Cardiac septum (tissue), 1 donor: ENCODE measurements around the gene ZNF516. TPM values are rescaled to one million over a fixed set of nuclear protein-coding genes. Genes with fewer than 3 reads are reported as not detected.
A peak's percentile ranks its signal among the peaks of the same experiment; 100 is the strongest.

Experiments
- DNase-seq: peaks from one replicate; pipeline ENCODE4 v3.0.0-alpha.2; 2020; ENCODE audit warnings: low spot score
- intact Hi-C: fragments of 100-400 bp; cut with DNase I; formaldehyde crosslinking; loops from one replicate; pipeline ENCODE4 v1.14.0; 2022
- total RNA-seq: library from RNA; stranded (reverse); fragmentation: NEBNext Ultra II Directional; extraction: Animal tissue kit (Norgen Biotek cat#: 25700); gene quantifications from one replicate; pipeline ENCODE4 v1.2.1, GENCODE V29; 2021
- donor health status: DM: no; HTN: no; CAD: no.

The ZNF516 gene
- total RNA-seq, 1 donor from 2014 or later: 14.7 TPM

DNA sequence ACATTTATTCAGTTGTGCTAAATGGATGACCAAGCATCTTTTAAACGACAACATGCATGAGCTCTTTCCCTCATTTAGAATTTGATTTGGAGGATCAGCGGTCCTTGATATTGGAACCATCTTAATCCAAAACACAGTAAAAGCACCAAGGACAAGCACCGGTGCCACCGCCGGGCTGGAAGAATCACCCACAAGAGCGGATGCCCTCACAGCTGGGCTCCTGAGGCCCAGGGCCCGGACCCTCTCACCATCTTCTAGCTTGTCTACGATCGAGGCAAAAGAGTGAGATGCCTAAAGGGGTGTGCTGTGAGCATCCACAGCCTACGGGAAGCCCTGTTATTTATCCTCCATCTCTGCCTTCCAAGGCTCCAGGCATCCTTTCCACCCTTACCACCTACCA is 129.5 kb downstream of the ZNF516 start:
- intact Hi-C loops: no loop called here
- peak; percentile 61 for DNase-seq

GRCh38 chr18:76364282-76365259 is 130.5 kb downstream of the ZNF516 start:
- intact Hi-C loops: no loop called here

DNA sequence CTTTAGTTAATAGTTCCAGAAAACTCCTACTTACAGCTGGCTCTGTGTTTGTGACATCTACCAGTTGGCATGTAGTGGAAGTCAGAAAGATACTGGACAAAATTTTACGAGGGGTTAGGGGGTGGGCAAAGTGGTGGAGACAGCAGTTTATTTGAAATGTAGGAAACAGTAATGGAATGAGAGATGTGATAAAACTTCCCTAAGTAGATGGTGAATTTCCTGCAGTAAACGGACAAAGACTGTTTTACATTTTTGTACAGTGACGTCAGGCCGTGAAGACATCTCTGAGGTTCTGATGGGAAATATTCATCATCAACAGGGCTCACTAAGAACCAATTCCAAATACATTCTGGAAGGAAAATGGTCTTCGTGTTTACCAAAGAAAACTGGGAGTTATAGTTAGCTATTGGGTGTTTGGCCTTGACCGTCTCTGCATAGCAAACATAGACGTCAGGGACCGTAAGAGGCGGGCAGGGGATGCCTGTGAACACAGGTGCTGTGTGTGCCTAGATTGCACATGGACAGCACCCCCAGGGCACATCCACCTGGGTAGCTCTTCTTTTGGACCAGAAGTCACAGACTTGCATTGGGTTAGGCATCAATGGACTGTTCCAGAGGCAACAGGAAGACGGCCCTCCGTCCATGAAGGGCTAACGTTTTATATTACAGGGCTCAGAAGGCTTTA is 131.5 kb downstream of the ZNF516 start:
- DNase-seq: peak; percentile 43
- intact Hi-C loops: no loop called here

More at GRCh38 chr18:76364282-76365259, 130.5 kb downstream of the ZNF516 start:
- DNase-seq: peak; percentile 39

DNA sequence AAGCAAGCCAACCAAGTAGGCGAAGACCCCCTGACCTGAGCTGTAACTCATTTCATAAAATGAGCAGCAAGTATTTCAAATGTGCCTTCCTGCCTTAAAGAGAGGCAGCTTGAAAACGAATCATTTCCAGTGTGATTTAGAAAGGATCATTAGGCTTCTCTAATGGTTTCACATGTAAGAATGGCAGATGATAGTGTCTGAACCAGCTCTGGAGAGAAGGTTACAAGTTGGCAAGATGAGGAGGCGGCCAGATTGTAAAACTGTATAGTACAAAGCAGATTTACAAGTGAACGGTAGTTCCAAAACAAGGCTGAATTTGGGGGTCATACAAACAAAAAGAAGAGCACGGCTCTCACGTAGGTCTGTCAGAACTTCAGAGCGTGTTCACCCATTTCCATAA is 132.4 kb downstream of the ZNF516 start:
- intact Hi-C loops: no loop called here
- peak; percentile 2 for DNase-seq

DNA sequence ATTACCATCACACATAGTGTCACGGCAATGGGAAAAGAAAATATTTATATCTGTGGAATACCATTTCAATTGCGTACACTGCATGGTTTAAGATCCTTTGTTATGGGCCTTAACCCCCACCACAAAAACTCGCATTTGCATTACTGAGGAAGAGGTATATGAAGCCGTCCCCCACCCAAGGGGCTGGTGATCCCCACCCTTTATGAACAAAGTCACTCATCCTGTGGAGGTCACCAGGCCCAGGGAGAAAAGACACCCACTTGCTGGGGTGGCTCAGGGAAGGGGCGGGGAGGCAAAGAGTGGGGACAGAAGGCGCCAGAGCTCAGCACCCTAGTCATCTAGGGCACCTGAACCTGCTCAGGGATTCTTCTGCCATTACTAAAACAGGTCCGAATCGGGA is 133.8 kb downstream of the ZNF516 start:
- intact Hi-C loops: no loop called here

GRCh38 chr18:76359909-76360308 is 135.1 kb downstream of the ZNF516 start:
- intact Hi-C loops: no loop called here
- DNase-seq: peak; percentile 47

More for the DNA sequence above, 133.8 kb downstream of the ZNF516 start:
- peak; percentile 24 for DNase-seq

DNA sequence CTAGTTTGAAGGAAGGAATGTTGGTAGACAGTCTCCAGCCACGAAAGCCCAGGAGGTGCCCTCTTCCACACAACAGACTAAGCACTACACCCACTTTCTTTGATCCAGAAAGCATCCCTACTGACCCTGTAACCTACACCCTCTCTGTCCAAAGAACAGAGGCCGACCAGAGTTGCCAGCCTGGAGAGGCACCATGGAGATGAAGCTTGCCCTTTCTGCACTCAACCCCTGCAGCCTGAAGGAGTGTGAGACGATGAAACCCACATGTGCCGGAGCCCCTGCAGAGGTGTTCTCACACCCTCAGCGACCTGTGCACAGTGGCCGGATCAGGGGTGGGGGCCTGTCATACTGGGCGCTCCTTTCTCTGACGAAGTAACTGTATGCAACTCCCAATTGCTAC is 136.3 kb downstream of the ZNF516 start:
- peak; percentile 62 for DNase-seq
- intact Hi-C loops: no loop called here

DNA sequence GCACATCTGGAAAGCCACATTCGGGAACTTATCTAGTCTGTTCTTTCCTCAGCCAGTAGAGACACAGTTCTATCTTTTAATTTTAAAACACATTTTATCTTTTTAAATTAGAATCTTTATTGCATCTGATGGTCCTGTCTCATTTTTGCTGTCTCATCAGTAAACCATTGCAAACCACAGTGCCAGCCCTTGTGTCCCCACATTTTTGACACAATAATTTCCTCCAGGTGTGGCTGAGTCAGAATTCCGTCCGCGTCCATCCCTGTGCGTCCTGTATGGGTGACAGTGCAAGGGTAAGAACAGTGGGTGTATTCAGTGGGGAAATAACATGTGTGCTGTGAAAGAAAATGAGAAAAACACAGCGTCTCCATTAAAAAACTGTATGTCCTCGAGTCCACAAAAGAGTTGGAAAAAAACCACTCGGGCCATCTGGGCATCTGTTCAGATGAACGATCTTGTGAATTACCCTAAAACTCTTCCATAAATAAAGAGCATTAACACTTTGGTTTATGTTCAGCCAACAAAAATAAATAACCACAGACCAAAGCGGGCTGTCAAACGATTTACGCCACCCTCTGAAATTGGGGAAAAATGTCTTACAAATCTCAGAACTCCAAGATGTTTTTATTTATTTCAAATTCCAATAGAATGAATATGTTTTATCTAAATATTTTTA is 137.3 kb downstream of the ZNF516 start:
- intact Hi-C loops: no loop called here

DNA sequence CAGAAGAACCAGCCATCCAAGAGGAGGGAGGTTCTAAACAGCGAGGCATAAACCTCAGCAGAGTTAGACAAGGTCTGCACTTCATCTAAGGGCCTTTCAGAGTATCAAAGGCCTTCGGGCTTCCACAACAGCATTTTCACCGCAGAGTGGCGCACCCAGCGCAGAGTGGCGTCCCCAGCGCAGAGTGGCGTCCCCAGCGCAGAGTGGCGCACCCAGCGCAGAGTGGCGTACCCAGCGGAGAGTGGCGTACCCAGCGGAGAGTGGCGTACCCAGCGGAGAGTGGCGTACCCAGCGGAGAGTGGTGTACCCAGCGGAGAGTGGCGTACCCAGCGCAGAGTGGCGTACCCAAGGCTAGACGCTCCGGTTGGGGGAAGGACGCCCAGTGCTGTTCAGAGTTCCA is 137.9 kb downstream of the ZNF516 start:
- DNase-seq: peak; percentile 46
- intact Hi-C loops: no loop called here

More for the DNA sequence above, 137.3 kb downstream of the ZNF516 start:
- peak; percentile 6 for DNase-seq

DNA sequence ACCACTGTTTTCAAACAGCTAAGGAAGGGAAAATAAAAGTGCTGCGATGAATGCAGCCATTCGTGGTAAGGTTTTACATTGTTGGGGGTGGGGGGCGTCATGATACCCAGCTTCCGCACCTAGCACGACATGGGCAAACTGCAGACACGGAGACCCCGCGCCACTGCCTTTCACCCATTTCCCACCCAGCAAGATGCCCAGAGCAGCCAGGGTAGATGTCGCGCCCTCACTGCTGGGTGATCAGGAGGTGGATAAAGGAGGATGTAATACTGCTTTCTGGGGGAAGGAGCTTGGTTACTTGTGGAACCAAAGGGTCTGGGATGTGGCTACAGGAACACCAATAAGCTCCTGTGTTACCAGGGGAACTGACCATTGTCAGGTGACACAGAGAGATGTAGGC is 138.4 kb downstream of the ZNF516 start:
- peak; percentile 55 for DNase-seq
- intact Hi-C loops: no loop called here

DNA sequence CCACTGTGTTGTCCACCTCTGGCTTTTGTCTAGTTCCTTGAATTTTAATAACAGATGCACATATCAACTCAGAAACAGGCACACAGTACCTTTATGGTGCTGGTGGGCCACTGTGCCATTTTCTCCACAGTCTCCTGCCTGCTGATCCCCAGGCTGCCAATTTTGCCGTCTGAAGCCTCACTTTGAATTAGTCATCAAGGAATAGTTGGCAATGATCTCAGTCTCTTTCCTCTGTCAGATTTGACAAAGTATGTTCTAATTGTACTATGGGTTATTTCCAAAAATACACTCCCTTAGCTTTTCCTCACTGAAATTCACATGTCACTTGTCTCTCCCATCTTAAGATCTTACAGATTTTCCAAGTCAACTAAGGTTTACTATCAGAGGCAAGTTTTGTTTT is 140.7 kb downstream of the ZNF516 start:
- intact Hi-C loops: no loop called here
- no peak for DNase-seq

DNA sequence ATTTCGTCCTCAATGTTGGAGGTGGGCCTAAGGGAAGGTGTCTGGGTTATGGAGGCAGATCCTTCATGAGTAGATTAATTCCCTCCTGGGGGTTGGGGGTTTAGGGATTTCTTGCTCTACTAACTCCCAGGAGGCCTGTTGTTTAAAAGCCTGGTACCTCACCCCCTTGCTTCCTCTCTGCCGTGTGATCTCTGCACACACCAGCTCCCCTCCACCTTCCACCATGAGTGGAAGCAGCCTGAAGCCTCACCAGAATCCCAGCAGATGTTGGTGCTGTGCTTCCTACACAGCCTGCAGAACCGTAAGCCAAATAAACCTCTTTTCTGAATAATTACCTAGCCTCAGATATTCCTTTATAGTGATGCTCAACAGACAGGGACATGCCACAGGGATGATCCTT is 141.5 kb downstream of the ZNF516 start:
- DNase-seq: peak; percentile 33
- intact Hi-C loops: no loop called here

DNA sequence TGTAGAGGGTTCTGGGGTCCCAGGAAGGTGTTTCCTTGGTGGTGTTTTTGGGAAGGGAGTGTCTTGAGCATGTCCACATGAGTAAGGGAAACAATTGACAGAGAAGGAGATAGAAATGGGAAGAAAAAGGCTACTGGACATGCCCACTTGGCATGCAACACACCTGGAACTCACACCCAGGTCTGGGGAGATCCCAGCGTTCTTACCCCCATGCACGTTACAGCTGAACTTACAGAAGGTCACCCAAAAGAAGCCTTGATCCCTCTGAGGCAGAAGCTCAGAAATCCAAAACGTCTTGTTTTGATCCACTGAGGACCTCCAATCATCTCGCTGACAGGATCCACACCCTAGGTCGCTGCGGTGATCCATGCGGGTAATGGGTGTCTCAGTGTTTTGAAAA is 142.0 kb downstream of the ZNF516 start:
- DNase-seq: peak; percentile 68
- intact Hi-C loops: no loop called here

GRCh38 chr18:76351961-76352581 is 143.0 kb downstream of the ZNF516 start:
- intact Hi-C loops: no loop called here
- peak; percentile 79 for DNase-seq

- intact Hi-C loops: no loop called here
- DNase-seq: peak; percentile 63
These were observed 144.7 kb downstream of the ZNF516 start for GRCh38 chr18:76350134-76351025.

DNA sequence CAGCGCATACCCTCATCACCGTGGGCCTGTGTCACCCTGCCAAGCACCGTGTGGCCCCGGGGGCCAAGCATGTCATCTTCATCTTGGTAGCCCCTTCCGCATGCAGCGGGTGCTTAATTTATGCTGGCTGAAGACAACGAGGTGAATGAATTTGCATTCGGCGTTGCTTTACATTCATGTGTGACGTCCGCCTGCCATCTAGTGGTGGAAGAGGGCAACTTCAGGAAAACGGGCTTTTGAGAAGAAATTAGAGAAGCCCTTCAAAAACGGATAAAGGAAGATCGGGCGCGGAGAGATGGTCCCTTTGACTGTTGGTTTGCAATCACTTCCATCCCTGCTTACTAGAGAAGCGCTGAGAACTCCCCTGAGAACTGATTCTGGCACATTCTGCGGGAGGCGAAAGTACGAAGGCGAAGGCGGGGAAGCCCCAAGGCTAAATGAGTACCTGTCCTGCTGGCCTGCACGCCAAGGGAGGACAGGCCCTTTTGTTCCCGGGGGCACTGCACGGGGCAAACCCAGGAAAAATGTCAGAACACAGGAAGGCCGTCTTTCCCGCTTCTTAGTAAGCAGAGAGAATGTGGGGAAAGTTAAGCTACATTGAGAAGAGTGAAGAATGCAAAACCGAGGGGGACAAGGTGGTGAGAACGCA is 145.9 kb downstream of the ZNF516 start:
- no peak for DNase-seq
- intact Hi-C loops: loop anchor here (5.0 kb wide), 2 partner anchors 467 to 1697 kb away; no protein-coding TSS in a partner anchor

GRCh38 chr18:76348267-76349066 is 146.6 kb downstream of the ZNF516 start:
- intact Hi-C loops: loop anchor here (5.0 kb wide), 2 partner anchors 466 to 1696 kb away; no protein-coding TSS in a partner anchor

More at GRCh38 chr18:76348267-76349066, 146.6 kb downstream of the ZNF516 start:
- peak; percentile 68 for DNase-seq
